PC-9 (cell line): Measurements from ENCODE around the gene CFC1. TPM values are rescaled to one million over a fixed set of nuclear protein-coding genes. Genes with fewer than 3 reads are reported as not detected.
"Not testable (repeated sequence)": the region's sequence is repeated elsewhere in the genome, so short reads cannot be mapped to it uniquely, and the experiment has no call there.

ENCODE experiments used
- BruUV-seq: library from RNA; stranded (reverse); fragments of 400-500 nt; replicated peaks from 2 replicates; lab custom pipeline; 2021; lab: Mats Ljungman, UMichigan
- CTCF ChIA-PET: fragments of 300-600 bp; sonication (Branson Sonifier 250); formaldehyde crosslinking; loops from one replicate; lab custom pipeline; 2022; ENCODE audit warnings: antibody characterized with exemption; lab: Charles Lee
- POLR2A ChIA-PET: fragments of 300-600 bp; sonication (Branson Sonifier 250); formaldehyde crosslinking; loops from one replicate; lab custom pipeline; 2022; ENCODE audit warnings: antibody characterized with exemption; ENCODE audit not compliant: unreplicated experiment; lab: Charles Lee
- DNase-seq, 2 experiments: peaks; one replicate each; pipeline versions ENCODE4 v3.0.0 to v3.0.0-alpha.2; 2015 to 2022; ENCODE audit warnings: mixed read lengths in 1 of 2
- H2AFZ ChIP-seq: fragments of 200-600 bp; sonication (generic); 2 replicates; pipeline ENCODE4 v1.8.1; 2017; ENCODE audit warnings: antibody characterized with exemption
- H3F3A ChIP-seq: fragments of 200-600 bp; sonication (generic); 2 replicates; pipeline ENCODE4 v1.8.1; 2017; ENCODE audit warnings: antibody characterized with exemption, mild to moderate bottlenecking, low read depth; ENCODE audit not compliant: insufficient read depth
- H3K27ac ChIP-seq: fragments of 200-600 bp; sonication (generic); 2 replicates; pipeline ENCODE4 v1.6.1; 2016; ENCODE audit warnings: mixed run types
- H3K27me3 ChIP-seq: fragments of 200-600 bp; sonication (generic); 2 replicates; pipeline ENCODE4 v1.6.1; 2016; ENCODE audit warnings: low read depth, mixed run types; ENCODE audit not compliant: insufficient read depth
- H3K36me3 ChIP-seq: fragments of 200-600 bp; sonication (generic); 2 replicates; pipeline ENCODE4 v1.6.1; 2016; ENCODE audit warnings: low read depth, mixed run types
- H3K4me1 ChIP-seq: fragments of 200-600 bp; sonication (generic); replicated peaks from 2 replicates; pipeline ENCODE4 v1.6.1; 2016; ENCODE audit warnings: mixed run types; ENCODE audit not compliant: insufficient read depth
- H3K4me2 ChIP-seq: fragments of 200-600 bp; sonication (generic); 2 replicates; pipeline ENCODE4 v1.6.1; 2017; ENCODE audit warnings: mixed run types
- H3K4me3 ChIP-seq: fragments of 200-600 bp; sonication (generic); 2 replicates; pipeline ENCODE4 v1.6.1; 2016; ENCODE audit warnings: mixed run types
- H3K79me2 ChIP-seq: fragments of 200-600 bp; sonication (generic); 2 replicates; pipeline ENCODE4 v1.6.1; 2017; ENCODE audit warnings: low read depth, mixed run types
- H3K9me2 ChIP-seq: fragments of 200-600 bp; sonication (generic); 2 replicates; pipeline ENCODE4 v1.8.1; 2017; ENCODE audit warnings: mild to moderate bottlenecking; ENCODE audit not compliant: insufficient read depth
- H3K9me3 ChIP-seq: fragments of 200-600 bp; sonication (generic); 2 replicates; pipeline ENCODE4 v1.8.1; 2016; ENCODE audit warnings: low read depth; ENCODE audit not compliant: insufficient read depth
- H4K20me1 ChIP-seq: fragments of 200-600 bp; sonication (generic); 2 replicates; pipeline ENCODE4 v1.8.1; 2017; ENCODE audit not compliant: insufficient read depth
- intact Hi-C: fragments of 100-400 bp; cut with micrococcal nuclease; formaldehyde crosslinking; loops from one replicate; pipeline ENCODE4 v1.10.0; 2022; ENCODE audit not compliant: unreplicated experiment
- total RNA-seq: library from RNA; stranded (reverse); gene quantifications from 2 replicates; pipeline ENCODE4 v1.2.3, GENCODE V29; 2021

CFC1 gene
- total RNA-seq, 1 experiment from 2014 or later: not detected

GRCh38 chr2:130608276-130609001 is 9.1 kb upstream of the CFC1 start:
- intact Hi-C loops, H3K9me2 ChIP-seq, BruUV-seq, CTCF ChIA-PET, H4K20me1 ChIP-seq, H3K27ac ChIP-seq, DNase-seq, H3F3A ChIP-seq, H3K27me3 ChIP-seq, H3K36me3 ChIP-seq, H3K79me2 ChIP-seq, POLR2A ChIA-PET, H3K9me3 ChIP-seq, H3K4me3 ChIP-seq, H2AFZ ChIP-seq, H3K4me1 ChIP-seq, H3K4me2 ChIP-seq: not testable (repeated sequence)

- H3K27ac ChIP-seq, CTCF ChIA-PET, H4K20me1 ChIP-seq: not testable (repeated sequence)
Measured at GRCh38 chr2:130601648-130602302, 2.4 kb upstream of the CFC1 start.

GRCh38 chr2:130599926-130600325 is 551 bp upstream of the CFC1 start:
- intact Hi-C loops: not testable (repeated sequence)

More at GRCh38 chr2:130601648-130602302, 2.4 kb upstream of the CFC1 start:
- H2AFZ ChIP-seq, POLR2A ChIA-PET, H3K4me2 ChIP-seq, BruUV-seq, H3K27me3 ChIP-seq, intact Hi-C loops, H3K36me3 ChIP-seq, H3K4me1 ChIP-seq, H3K9me3 ChIP-seq, H3F3A ChIP-seq, H3K9me2 ChIP-seq, DNase-seq, H3K4me3 ChIP-seq, H3K79me2 ChIP-seq: not testable (repeated sequence)

DNA sequence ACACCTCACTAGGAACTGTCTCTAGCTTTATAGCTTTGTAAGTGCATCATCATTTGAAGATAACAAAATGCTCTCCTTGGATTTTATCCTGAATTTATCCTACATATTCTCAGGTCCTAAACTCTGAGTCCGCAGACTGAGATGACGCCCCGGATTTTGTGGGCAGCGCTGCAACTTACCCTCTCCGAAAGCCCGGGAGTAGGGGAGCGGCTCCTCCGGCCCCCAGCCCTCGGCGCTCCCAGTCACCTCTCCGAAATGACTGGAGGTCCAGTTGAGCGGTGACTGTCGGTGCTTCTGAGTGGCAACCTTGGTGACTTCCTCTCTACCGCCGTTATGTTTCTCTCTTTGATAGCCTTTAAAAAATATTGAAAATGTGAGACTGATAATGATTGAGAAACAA is 912 bp downstream of the CFC1 start:
- CTCF ChIA-PET, H2AFZ ChIP-seq, H3K4me3 ChIP-seq, H3K27me3 ChIP-seq, H4K20me1 ChIP-seq, H3K4me1 ChIP-seq, H3K27ac ChIP-seq, H3K36me3 ChIP-seq, DNase-seq, H3K9me3 ChIP-seq, POLR2A ChIA-PET, intact Hi-C loops, H3F3A ChIP-seq, H3K4me2 ChIP-seq, BruUV-seq, H3K79me2 ChIP-seq, H3K9me2 ChIP-seq: not testable (repeated sequence)

More at GRCh38 chr2:130599926-130600325, 551 bp upstream of the CFC1 start:
- H3K36me3 ChIP-seq, H3K9me2 ChIP-seq, H3K27ac ChIP-seq, H4K20me1 ChIP-seq, H3K27me3 ChIP-seq, H3K4me2 ChIP-seq, H3K79me2 ChIP-seq, POLR2A ChIA-PET, H3F3A ChIP-seq, DNase-seq, H3K4me1 ChIP-seq, BruUV-seq, H2AFZ ChIP-seq, H3K9me3 ChIP-seq, H3K4me3 ChIP-seq, CTCF ChIA-PET: not testable (repeated sequence)

GRCh38 chr2:130597994-130598393 is 1.4 kb downstream of the CFC1 start:
- H3K79me2 ChIP-seq, H3K4me3 ChIP-seq, H4K20me1 ChIP-seq, H3K27me3 ChIP-seq, H2AFZ ChIP-seq, POLR2A ChIA-PET, BruUV-seq, H3F3A ChIP-seq, H3K4me2 ChIP-seq, H3K4me1 ChIP-seq, DNase-seq, H3K9me3 ChIP-seq, H3K36me3 ChIP-seq, H3K27ac ChIP-seq, intact Hi-C loops, H3K9me2 ChIP-seq, CTCF ChIA-PET: not testable (repeated sequence)

- H3K79me2 ChIP-seq, POLR2A ChIA-PET, H3K4me1 ChIP-seq, H3F3A ChIP-seq, H3K36me3 ChIP-seq, CTCF ChIA-PET, H3K4me2 ChIP-seq, H3K27me3 ChIP-seq, H3K27ac ChIP-seq, H4K20me1 ChIP-seq, DNase-seq, H3K9me3 ChIP-seq, intact Hi-C loops, H2AFZ ChIP-seq, BruUV-seq, H3K4me3 ChIP-seq, H3K9me2 ChIP-seq: not testable (repeated sequence)
Measured at GRCh38 chr2:130596757-130597156, 2.6 kb downstream of the CFC1 start.

- H3F3A ChIP-seq, BruUV-seq, H3K27ac ChIP-seq, H3K9me3 ChIP-seq, H3K4me3 ChIP-seq, H2AFZ ChIP-seq, intact Hi-C loops, H3K36me3 ChIP-seq, CTCF ChIA-PET, H3K9me2 ChIP-seq, H4K20me1 ChIP-seq, POLR2A ChIA-PET, DNase-seq, H3K79me2 ChIP-seq, H3K4me2 ChIP-seq, H3K4me1 ChIP-seq, H3K27me3 ChIP-seq: not testable (repeated sequence)
Measured at GRCh38 chr2:130594011-130594410, 5.4 kb downstream of the CFC1 start.
